Caco-2 (cell line): ENCODE results near the gene ZNF358. TPM values are rescaled to one million over a fixed set of nuclear protein-coding genes. Genes with fewer than 3 reads are reported as not detected.
"Not testable (repeated sequence)": the region's sequence is repeated elsewhere in the genome, so short reads cannot be mapped to it uniquely, and the experiment has no call there.

Experiments used
- BruUV-seq: library from RNA; stranded (reverse); fragments of 400-500 nt; replicated peaks from 2 replicates; lab custom pipeline; 2021; lab: Mats Ljungman, UMichigan
- CTCF ChIA-PET: fragments of 300-600 bp; sonication (Branson Sonifier 250); formaldehyde crosslinking; loops from one replicate; lab custom pipeline; 2022; ENCODE audit warnings: antibody characterized with exemption; lab: Charles Lee
- POLR2A ChIA-PET: fragments of 300-600 bp; sonication (Branson Sonifier 250); formaldehyde crosslinking; loops from one replicate; lab custom pipeline; 2022; ENCODE audit warnings: antibody characterized with exemption; lab: Charles Lee
- DNase-seq, 2 experiments: peaks; one replicate each; pipeline versions ENCODE4 v3.0.0 to v3.0.0-alpha.2; 2020 to 2022
- H3K27me3 ChIP-seq: replicated peaks from 2 replicates; pipeline ENCODE4 v1.6.0; 2011; ENCODE audit warnings: low read length; ENCODE audit not compliant: control insufficient read depth, insufficient read depth
- H3K36me3 ChIP-seq: 2 replicates; pipeline ENCODE4 v1.5.1; 2011; ENCODE audit warnings: low read length; ENCODE audit not compliant: control insufficient read depth, insufficient read depth
- H3K4me1 ChIP-seq: fragments of 250-450 bp; sonication (Bioruptor Pico); 2 replicates; pipeline ENCODE4 v1.5.1; 2020; ENCODE audit warnings: mild to moderate bottlenecking
- H3K4me3 ChIP-seq: 2 replicates; pipeline ENCODE4 v1.5.1; 2011; ENCODE audit warnings: low read depth, mild to moderate bottlenecking, control low read depth, low read length
- H3K9me3 ChIP-seq: fragments of 250-450 bp; sonication (Bioruptor Pico); 2 replicates; pipeline ENCODE4 v1.5.1; 2020; ENCODE audit warnings: mild to moderate bottlenecking, moderate library complexity
- H3K27ac Mint-ChIP-seq: one replicate; pipeline ENCODE4 v1.8.0; 2022; ENCODE audit warnings: mixed read lengths; ENCODE audit not compliant: unreplicated experiment
- H3K27me3 Mint-ChIP-seq: one replicate; pipeline ENCODE4 v1.8.0; 2022; ENCODE audit warnings: mixed read lengths; ENCODE audit not compliant: insufficient read depth, unreplicated experiment
- H3K36me3 Mint-ChIP-seq: one replicate; pipeline ENCODE4 v1.8.0; 2022; ENCODE audit warnings: mild to moderate bottlenecking, mixed read lengths; ENCODE audit not compliant: insufficient read depth, unreplicated experiment
- H3K4me1 Mint-ChIP-seq: one replicate; pipeline ENCODE4 v1.8.0; 2022; ENCODE audit warnings: low read depth, mixed read lengths; ENCODE audit not compliant: unreplicated experiment
- H3K4me3 Mint-ChIP-seq: one replicate; pipeline ENCODE4 v1.8.0; 2022; ENCODE audit warnings: mild to moderate bottlenecking, moderate library complexity, mixed read lengths; ENCODE audit not compliant: unreplicated experiment
- H3K9me3 Mint-ChIP-seq: one replicate; pipeline ENCODE4 v1.8.0; 2022; ENCODE audit warnings: mixed read lengths; ENCODE audit not compliant: unreplicated experiment
- intact Hi-C: fragments of 100-400 bp; cut with micrococcal nuclease; formaldehyde crosslinking; loops from one replicate; pipeline ENCODE4 v1.10.0; 2022; ENCODE audit not compliant: unreplicated experiment
- total RNA-seq: library from RNA; stranded (reverse); gene quantifications from 2 replicates; pipeline ENCODE4 v1.2.3, GENCODE V29; 2022
- TF ChIP-seq, protein P1 (sequence below), 2 experiments: fragments of 200-600 bp in 1 of 2; IDR thresholded peaks; 1 replicate in 1 of 2; 2 replicates in 1 of 2; pipeline versions ENCODE4 v1.5.1 to v1.8.0; 2011 to 2022; ENCODE audit warnings: antibody characterized with exemption in 1 of 2, control low read depth in 1 of 2, inconsistent platforms in 1 of 2, low read depth in 1 of 2, low read length in 1 of 2, mild to moderate bottlenecking in 1 of 2, moderate library complexity in 1 of 2; ENCODE audit not compliant: insufficient read depth in 1 of 2, severe bottlenecking in 1 of 2, unreplicated experiment in 1 of 2

Gene ZNF358
- total RNA-seq, 1 experiment from 2014 or later: 29.4 TPM

DNA sequence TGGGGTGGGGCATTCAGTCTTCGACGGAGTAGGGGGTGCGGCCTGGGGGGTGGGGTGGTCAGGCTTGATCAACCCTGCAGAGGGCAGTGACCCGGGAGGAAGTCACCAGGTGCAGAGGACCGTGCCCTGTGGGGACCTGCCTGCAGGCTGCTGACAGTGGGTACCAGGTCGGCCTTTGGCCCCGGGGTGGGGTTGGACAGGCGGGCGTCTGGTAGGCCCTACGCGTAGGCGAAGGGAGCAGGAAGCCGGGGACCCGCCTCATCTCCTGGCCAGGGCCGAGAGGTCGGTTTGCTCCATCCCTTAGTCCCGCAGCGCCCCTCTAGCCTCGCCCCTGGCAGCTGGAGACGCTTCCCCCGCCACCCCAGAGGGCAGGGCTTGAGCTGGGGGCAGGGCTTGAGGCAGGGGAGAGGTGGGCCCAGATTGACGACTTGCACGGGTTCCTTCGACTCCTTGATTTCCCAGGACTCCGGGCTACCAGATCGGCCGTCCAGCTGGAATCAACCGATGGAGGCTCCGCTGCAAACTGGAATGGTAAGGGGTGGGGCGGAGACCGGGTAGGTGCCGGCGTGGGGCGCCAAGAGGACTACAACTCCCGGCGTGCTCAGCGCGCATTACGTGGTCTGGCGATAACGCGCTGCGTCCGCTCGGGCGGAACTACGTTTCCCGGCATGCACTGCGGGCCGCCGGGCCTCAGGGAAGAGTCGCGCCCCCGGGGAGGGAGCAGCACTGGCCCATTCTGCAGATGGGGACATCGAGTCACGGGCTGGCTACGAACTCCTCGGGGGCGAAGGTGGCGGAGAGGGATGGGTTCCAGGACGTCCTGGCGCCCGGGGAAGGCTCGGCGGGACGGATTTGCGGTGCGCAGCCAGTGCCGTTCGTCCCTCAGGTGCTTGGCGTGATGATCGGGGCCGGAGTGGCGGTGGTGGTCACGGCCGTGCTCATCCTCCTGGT is 19.4 kb downstream of the ZNF358 start, which contains the start of gene PNPLA6:
PNPLA6 (plus strand) TSS at position 671 of the 951 bp plus-strand sequence; CDS start at position 743, 72 bp downstream.
- H3K4me3 ChIP-seq: peak within 1 kb of the TSS; percentile 69
- Mint-ChIP-seq H3K4me3 (peak within 1 kb of the TSS; percentile 97), H3K27ac (peak within 1 kb of the TSS; percentile 89), H3K27me3 (no peaks in the 10 kb centered on the region), H3K9me3 (no peaks in the 10 kb centered on the region), H3K36me3 (peaks cover 25% of the 10 kb centered on the region), H3K4me1 (no peaks in the 10 kb centered on the region)
- no peaks in the 10 kb centered on the region for H3K27me3 ChIP-seq
- TF ChIP-seq, protein P1, sequence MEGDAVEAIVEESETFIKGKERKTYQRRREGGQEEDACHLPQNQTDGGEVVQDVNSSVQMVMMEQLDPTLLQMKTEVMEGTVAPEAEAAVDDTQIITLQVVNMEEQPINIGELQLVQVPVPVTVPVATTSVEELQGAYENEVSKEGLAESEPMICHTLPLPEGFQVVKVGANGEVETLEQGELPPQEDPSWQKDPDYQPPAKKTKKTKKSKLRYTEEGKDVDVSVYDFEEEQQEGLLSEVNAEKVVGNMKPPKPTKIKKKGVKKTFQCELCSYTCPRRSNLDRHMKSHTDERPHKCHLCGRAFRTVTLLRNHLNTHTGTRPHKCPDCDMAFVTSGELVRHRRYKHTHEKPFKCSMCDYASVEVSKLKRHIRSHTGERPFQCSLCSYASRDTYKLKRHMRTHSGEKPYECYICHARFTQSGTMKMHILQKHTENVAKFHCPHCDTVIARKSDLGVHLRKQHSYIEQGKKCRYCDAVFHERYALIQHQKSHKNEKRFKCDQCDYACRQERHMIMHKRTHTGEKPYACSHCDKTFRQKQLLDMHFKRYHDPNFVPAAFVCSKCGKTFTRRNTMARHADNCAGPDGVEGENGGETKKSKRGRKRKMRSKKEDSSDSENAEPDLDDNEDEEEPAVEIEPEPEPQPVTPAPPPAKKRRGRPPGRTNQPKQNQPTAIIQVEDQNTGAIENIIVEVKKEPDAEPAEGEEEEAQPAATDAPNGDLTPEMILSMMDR (IDR thresholded peaks at IDR 0.05; ENCODE audit: insufficient read depth in 1 of 2, low read depth in 1 of 2, low read length in 1 of 2, severe bottlenecking in 1 of 2, unreplicated experiment in 1 of 2): no peak
- peak; percentile 93 for DNase-seq
- BruUV-seq: no TSS peak
- ChIA-PET CTCF (no interaction called here), POLR2A (interaction anchor here (1.6 kb wide), 1 partner anchor 13 kb away, joined by 4 read pairs; the partner anchor contains the start of gene MCOLN1)
- H3K9me3 ChIP-seq: no peaks in the 10 kb centered on the region
- intact Hi-C loops: loop anchor here (1.0 to 2.0 kb wide), 2 partner anchors 46 to 149 kb away; partner anchors contain the start of gene PEX11G
- H3K4me1 ChIP-seq: peaks cover 9% of the 10 kb centered on the region
- no peaks in the 10 kb centered on the region; the same call in 1 of the 2 replicates for H3K36me3 ChIP-seq

GRCh38 chr19:7535998-7536695 is 20.2 kb downstream of the ZNF358 start:
- H3K9me3 ChIP-seq: no peaks in the 10 kb centered on the region
- Mint-ChIP-seq H3K4me3 (peak overlapping the region; percentile 97), H3K27ac (no peak overlapping the region), H3K36me3 (peaks cover 25% of the 10 kb centered on the region), H3K4me1 (no peaks in the 10 kb centered on the region), H3K27me3 (no peaks in the 10 kb centered on the region), H3K9me3 (no peaks in the 10 kb centered on the region)
- no TSS peak for BruUV-seq
- H3K4me3 ChIP-seq: peak overlapping the region; percentile 69
- no peaks in the 10 kb centered on the region for H3K27me3 ChIP-seq
- no peak for DNase-seq
- intact Hi-C loops: loop anchor here (1.0 to 2.0 kb wide), 2 partner anchors 47 to 149 kb away; partner anchors contain the start of gene PEX11G
- peaks cover 9% of the 10 kb centered on the region for H3K4me1 ChIP-seq
- no peaks in the 10 kb centered on the region; the same call in 1 of the 2 replicates for H3K36me3 ChIP-seq
- TF ChIP-seq, protein P1 (IDR thresholded peaks at IDR 0.05; ENCODE audit: insufficient read depth in 1 of 2, low read depth in 1 of 2, low read length in 1 of 2, severe bottlenecking in 1 of 2, unreplicated experiment in 1 of 2): no peak
- ChIA-PET CTCF (no interaction called here), POLR2A (no interaction called here)

DNA sequence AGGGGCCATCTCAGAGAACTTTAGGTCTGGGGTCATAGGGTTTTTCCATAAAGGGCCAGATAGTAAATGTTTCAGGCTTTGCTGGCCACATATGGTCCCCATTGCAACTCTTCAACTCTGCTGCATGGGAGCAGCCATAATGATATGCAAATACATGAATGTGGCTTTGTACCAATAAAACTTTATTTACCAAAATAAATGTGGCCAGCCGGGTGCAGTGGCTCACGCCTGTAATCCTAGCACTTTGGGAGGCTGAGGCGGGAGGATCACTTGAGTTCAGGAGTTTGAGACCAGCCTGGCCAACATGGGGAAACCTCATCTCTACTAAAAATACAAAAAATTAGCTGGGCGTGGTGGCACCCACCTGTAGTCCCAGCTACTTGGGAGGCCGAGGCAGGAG is 23.1 kb downstream of the ZNF358 start:
- H3K36me3 ChIP-seq, DNase-seq, H3K27me3 ChIP-seq, POLR2A ChIA-PET, H3K4me3 ChIP-seq, H3K4me1 Mint-ChIP-seq, H3K9me3 Mint-ChIP-seq, H3K4me3 Mint-ChIP-seq, BruUV-seq, intact Hi-C loops, H3K27me3 Mint-ChIP-seq, H3K4me1 ChIP-seq, CTCF ChIA-PET, H3K9me3 ChIP-seq, H3K27ac Mint-ChIP-seq: not testable (repeated sequence)
- peaks cover 21% of the 10 kb centered on the region for H3K36me3 Mint-ChIP-seq
